HUES6 (cell line): ENCODE data around the gene MORN2.

ENCODE experiments used
- H3K27ac ChIP-seq: 2 replicates; pipeline ENCODE4 v1.7.0; 2013; ENCODE audit warnings: low read depth, mild to moderate bottlenecking, low read length, inconsistent platforms
- H3K27me3 ChIP-seq: 2 replicates; pipeline ENCODE4 v1.6.1; 2013; ENCODE audit warnings: low read length; ENCODE audit not compliant: control insufficient read depth, insufficient read depth
- H3K36me3 ChIP-seq: 2 replicates; pipeline ENCODE4 v1.6.1; 2013; ENCODE audit warnings: low read length; ENCODE audit not compliant: control insufficient read depth, insufficient read depth
- H3K4me1 ChIP-seq: 2 replicates; pipeline ENCODE4 v1.6.1; 2013; ENCODE audit warnings: low read length; ENCODE audit not compliant: control insufficient read depth, insufficient read depth
- H3K4me3 ChIP-seq: 2 replicates; pipeline ENCODE4 v1.5.1; 2013; ENCODE audit warnings: low read depth, low read length
- H3K9ac ChIP-seq: one replicate; pipeline ENCODE4 v1.6.1; 2013; ENCODE audit warnings: mild to moderate bottlenecking, low read length
- H3K9me3 ChIP-seq: 2 replicates; pipeline ENCODE4 v1.6.1; 2013; ENCODE audit warnings: low read depth, low read length; ENCODE audit not compliant: control insufficient read depth, insufficient read depth

MORN2 gene

GRCh38 chr2:38863061-38863695, 12.6 kb upstream of the MORN2 start:
- Histone ChIP-seq H3K4me3 (no peak overlapping the region), H3K27ac (no peak overlapping the region), H3K9ac (no peak overlapping the region), H3K9me3 (no peaks in the 10 kb centered on the region), H3K4me1 (no peaks in the 10 kb centered on the region), H3K36me3 (peaks cover 66% of the 10 kb centered on the region), H3K27me3 (no peaks in the 10 kb centered on the region)

GRCh38 chr2:38866773-38867443, 8.9 kb upstream of the MORN2 start:
- no peaks in the 10 kb centered on the region for H3K27me3 ChIP-seq
- peaks cover 32% of the 10 kb centered on the region for H3K36me3 ChIP-seq
- no peak overlapping the region for H3K27ac ChIP-seq
- H3K9ac ChIP-seq: no peak overlapping the region
- H3K9me3 ChIP-seq: no peaks in the 10 kb centered on the region
- no peaks in the 10 kb centered on the region for H3K4me1 ChIP-seq
- no peak overlapping the region for H3K4me3 ChIP-seq

DNA sequence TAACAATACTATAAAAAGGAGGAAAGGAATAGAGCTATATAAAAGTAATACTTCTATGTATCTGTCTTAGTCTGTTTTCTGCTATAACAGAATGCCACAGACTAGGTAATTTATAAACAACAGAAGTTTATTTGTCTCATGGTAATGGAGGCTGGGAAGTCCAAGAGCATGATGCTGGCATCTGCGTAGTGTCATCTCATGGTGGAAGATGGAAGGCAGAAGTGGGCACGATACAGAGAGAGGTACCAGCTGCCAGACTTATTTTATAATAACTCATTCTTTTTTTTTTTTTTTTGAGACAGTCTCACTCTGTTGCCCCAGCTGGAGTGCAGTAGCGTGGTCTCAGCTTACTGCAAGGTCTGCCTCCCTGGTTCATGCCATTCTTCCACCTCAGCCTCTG, 4.3 kb upstream of the MORN2 start:
- H3K9ac ChIP-seq: no peak overlapping the region
- H3K27me3 ChIP-seq: no peaks in the 10 kb centered on the region
- H3K36me3 ChIP-seq: peaks cover 15% of the 10 kb centered on the region
- no peaks in the 10 kb centered on the region for H3K9me3 ChIP-seq
- no peak overlapping the region for H3K27ac ChIP-seq
- no peak overlapping the region for H3K4me3 ChIP-seq
- 0 out of 2 replicates have a peak, but pooled peaks cover 2% of the 10 kb centered on the region for H3K4me1 ChIP-seq

DNA sequence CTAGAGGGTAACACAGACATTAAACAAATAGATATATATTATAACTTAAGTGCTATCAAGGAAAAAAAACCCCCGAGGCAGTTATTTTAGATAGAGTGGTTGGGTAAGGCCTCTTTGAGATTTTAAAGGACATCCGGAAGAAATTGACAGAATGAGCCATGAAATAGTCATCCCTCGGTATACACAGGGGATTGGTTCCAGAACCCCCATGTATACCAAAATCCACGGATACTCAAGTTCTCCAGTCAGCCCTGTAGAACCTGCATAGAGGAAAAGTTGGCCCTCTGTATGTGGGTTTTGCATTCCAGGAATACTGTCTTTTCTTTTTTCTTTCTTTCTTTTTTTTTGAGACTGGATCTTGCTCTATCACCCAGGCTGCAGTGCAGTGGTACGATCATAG, 2.0 kb upstream of the MORN2 start:
- Histone ChIP-seq H3K27ac (no peak overlapping the region), H3K27me3 (no peaks in the 10 kb centered on the region), H3K4me3 (no peak overlapping the region), H3K4me1 (peaks cover 6% of the 10 kb centered on the region; the same call in 1 of the 2 replicates), H3K9ac (no peak overlapping the region), H3K9me3 (no peaks in the 10 kb centered on the region), H3K36me3 (no peaks in the 10 kb centered on the region)

DNA sequence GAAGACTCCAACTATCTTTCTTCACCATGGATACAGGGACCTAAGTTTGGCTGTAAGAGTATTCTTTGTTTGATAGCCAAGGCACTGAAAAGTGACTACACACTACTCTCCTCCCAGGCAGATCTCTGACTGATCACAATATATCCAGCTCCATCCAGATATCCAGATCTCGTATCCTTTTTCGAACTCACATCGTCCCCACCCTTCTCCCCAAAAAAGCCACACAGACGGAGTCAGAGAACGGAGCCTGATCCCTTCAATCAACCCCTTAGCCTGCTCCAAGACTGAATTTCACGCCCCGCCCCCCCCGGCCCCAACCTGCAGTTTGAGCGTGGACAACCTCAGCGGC, 575 bp upstream of the MORN2 start:
- no peak overlapping the region for H3K27ac ChIP-seq
- H3K36me3 ChIP-seq: no peaks in the 10 kb centered on the region
- peak overlapping the region; percentile 85 for H3K9ac ChIP-seq
- peak overlapping the region; percentile 89 for H3K4me3 ChIP-seq
- H3K4me1 ChIP-seq: peaks cover 6% of the 10 kb centered on the region; the same call in 1 of the 2 replicates
- no peaks in the 10 kb centered on the region for H3K27me3 ChIP-seq
- H3K9me3 ChIP-seq: no peaks in the 10 kb centered on the region

- H3K4me1 ChIP-seq: peaks cover 6% of the 10 kb centered on the region; the same call in 1 of the 2 replicates
- no peaks in the 10 kb centered on the region for H3K9me3 ChIP-seq
- no peak overlapping the region for H3K27ac ChIP-seq
- H3K27me3 ChIP-seq: no peaks in the 10 kb centered on the region
- no peaks in the 10 kb centered on the region for H3K36me3 ChIP-seq
- H3K4me3 ChIP-seq: peak overlapping the region; percentile 89
- peak overlapping the region; percentile 85 for H3K9ac ChIP-seq
Measured at GRCh38 chr2:38876407-38876806, 631 bp downstream of the MORN2 start.

- no peaks in the 10 kb centered on the region for H3K27me3 ChIP-seq
- no peak overlapping the region for H3K9ac ChIP-seq
- H3K4me3 ChIP-seq: no peak overlapping the region
- H3K27ac ChIP-seq: no peak overlapping the region
- H3K9me3 ChIP-seq: no peaks in the 10 kb centered on the region
- no peaks in the 10 kb centered on the region for H3K4me1 ChIP-seq
- H3K36me3 ChIP-seq: no peaks in the 10 kb centered on the region
Measured at GRCh38 chr2:38886063-38886462, 10.3 kb downstream of the MORN2 start.

- H3K36me3 ChIP-seq: no peaks in the 10 kb centered on the region
- H3K27me3 ChIP-seq: no peaks in the 10 kb centered on the region
- H3K4me1 ChIP-seq: no peaks in the 10 kb centered on the region
- H3K9me3 ChIP-seq: no peaks in the 10 kb centered on the region
- H3K9ac ChIP-seq: no peak overlapping the region
- H3K27ac ChIP-seq: no peak overlapping the region
- no peak overlapping the region for H3K4me3 ChIP-seq
Measured at GRCh38 chr2:38887347-38887746, 11.6 kb downstream of the MORN2 start.

DNA sequence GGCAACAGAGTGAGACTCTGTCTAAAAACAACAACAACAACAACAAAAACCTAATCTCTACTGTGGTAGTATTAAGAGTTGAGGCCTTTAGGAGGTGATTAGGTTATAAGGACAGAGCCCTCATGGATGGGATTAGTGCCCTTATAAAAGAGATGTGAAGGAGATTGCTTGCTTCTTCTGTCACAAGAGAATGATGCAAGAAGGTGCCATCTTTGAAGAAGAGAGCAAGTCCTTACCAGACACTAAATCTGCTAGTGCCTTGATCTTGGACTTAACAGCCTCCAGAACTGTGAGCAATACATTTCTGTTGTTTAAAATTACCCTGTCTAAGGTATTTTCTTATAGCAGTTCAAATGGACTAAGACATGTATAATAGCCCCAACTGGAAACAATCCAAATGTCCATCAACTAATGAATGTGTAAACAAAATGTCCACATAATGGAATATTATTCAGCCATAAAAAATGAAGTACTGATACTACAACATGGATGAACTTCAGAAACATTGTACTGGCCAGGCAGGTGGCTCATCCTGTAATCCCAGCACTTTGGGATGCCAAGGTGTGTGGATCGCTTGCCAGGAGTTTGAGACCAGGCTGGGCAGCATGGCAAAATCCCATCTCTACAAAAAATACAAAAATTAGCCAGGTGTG, 12.3 kb downstream of the MORN2 start:
- Histone ChIP-seq H3K9me3 (no peaks in the 10 kb centered on the region), H3K9ac (no peak overlapping the region), H3K27me3 (no peaks in the 10 kb centered on the region), H3K27ac (no peak overlapping the region), H3K36me3 (no peaks in the 10 kb centered on the region), H3K4me1 (no peaks in the 10 kb centered on the region), H3K4me3 (no peak overlapping the region)

DNA sequence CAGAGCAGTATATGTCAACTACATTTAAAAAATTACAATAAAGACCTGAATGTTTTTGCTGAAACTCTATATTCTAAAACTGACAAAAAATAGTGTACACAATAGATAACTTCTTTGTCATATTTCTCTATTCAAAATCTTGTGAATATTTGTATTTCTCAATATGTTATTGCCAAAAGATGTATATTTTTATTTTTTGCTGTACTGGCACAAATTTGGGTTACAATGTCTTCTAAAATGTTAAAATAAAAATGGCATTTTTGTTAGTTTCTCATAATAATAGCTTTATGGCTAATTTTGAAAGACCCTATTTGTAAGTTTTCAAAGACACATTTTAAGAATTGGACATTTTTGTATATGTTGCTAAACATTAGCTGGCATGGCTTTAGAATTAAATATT, 13.3 kb downstream of the MORN2 start:
- no peak overlapping the region for H3K4me3 ChIP-seq
- no peaks in the 10 kb centered on the region for H3K9me3 ChIP-seq
- no peaks in the 10 kb centered on the region for H3K27me3 ChIP-seq
- H3K27ac ChIP-seq: no peak overlapping the region
- H3K36me3 ChIP-seq: no peaks in the 10 kb centered on the region
- no peaks in the 10 kb centered on the region for H3K4me1 ChIP-seq
- H3K9ac ChIP-seq: no peak overlapping the region

- Histone ChIP-seq H3K27me3 (no peaks in the 10 kb centered on the region), H3K27ac (no peak within 1 kb of the TSS), H3K36me3 (no peaks in the 10 kb centered on the region), H3K9me3 (no peaks in the 10 kb centered on the region), H3K4me3 (no peak within 1 kb of the TSS), H3K4me1 (no peaks in the 10 kb centered on the region), H3K9ac (no peak within 1 kb of the TSS)
Measured at GRCh38 chr2:38889575-38889974, 13.8 kb downstream of the MORN2 start, which contains the start of gene ARHGEF33. ARHGEF33 (plus strand) TSS chr2:38889875; CDS start chr2:38919448, 29,573 bp downstream.
